ENCODE measurements around the gene SRRM4. TPM values are rescaled to one million over a fixed set of nuclear protein-coding genes. Genes with fewer than 3 reads are reported as not detected.

The SRRM4 gene
- total RNA-seq, 1 experiment from 2014 or later = 1.4 TPM

GRCh38 chr12:119168721-119169120 lies 187.4 kb downstream of the SRRM4 start:
- Histone ChIP-seq H3K27me3 (ENCODE audit: insufficient read depth, low read length) (no peaks in the 10 kb centered on the region), H3K14ac (ENCODE audit: insufficient read depth, low read length) (no peak overlapping the region), H3K27ac (ENCODE audit: insufficient read length, low read depth, low read length) (no peak overlapping the region), H3K18ac (ENCODE audit: insufficient read length, low read depth, low read length) (no peak overlapping the region), H2BK15ac (ENCODE audit: low read depth, low read length) (no peak overlapping the region), H2AK5ac (ENCODE audit: insufficient read length, low read length) (no peak overlapping the region), H4K20me1 (ENCODE audit: control insufficient read depth, insufficient read depth, insufficient read length) (no peaks in the 10 kb centered on the region), H2BK12ac (ENCODE audit: insufficient read length, low read depth, low read length) (no peak overlapping the region), H3K56ac (ENCODE audit: insufficient read length, low read depth, low read length) (no peak overlapping the region), H3K23me2 (ENCODE audit: insufficient read length, low read depth, low read length, poor library complexity, severe bottlenecking) (no peaks in the 10 kb centered on the region), H4K8ac (replicated peaks; ENCODE audit: insufficient read length, low read depth, low read length) (no peak overlapping the region), H2BK20ac (ENCODE audit: low read depth, low read length, poor library complexity, severe bottlenecking) (no peak overlapping the region), H4K5ac (ENCODE audit: insufficient read length, low read depth, low read length) (no peak overlapping the region), H3K9me3 (ENCODE audit: control insufficient read depth, low read depth, low read length) (no peaks in the 10 kb centered on the region), H3T11ph (ENCODE audit: low read length) (no peak overlapping the region), H3K9ac (ENCODE audit: extremely low read depth, insufficient read length, low read length) (no peak overlapping the region), H2BK5ac (ENCODE audit: insufficient read length, low read length) (no peak overlapping the region), H2BK120ac (ENCODE audit: low read depth, low read length, poor library complexity, severe bottlenecking) (no peak overlapping the region), H3K4me2 (ENCODE audit: insufficient read depth, insufficient read length, low read length) (no peak overlapping the region), H3K79me1 (ENCODE audit: insufficient read depth, low read depth, low read length, poor library complexity, severe bottlenecking) (no peaks in the 10 kb centered on the region), H3K4me1 (ENCODE audit: insufficient read depth, low read length) (peaks cover 4% of the 10 kb centered on the region; the same call in 1 of the 2 replicates), H3K23ac (ENCODE audit: insufficient read length, low read depth, low read length) (no peak overlapping the region), H3K79me2 (ENCODE audit: insufficient read depth, low read length) (no peaks in the 10 kb centered on the region), H4K91ac (ENCODE audit: insufficient read length, low read depth, low read length) (no peak overlapping the region), H3K4ac (ENCODE audit: low read depth, low read length) (no peak overlapping the region), H2AFZ (ENCODE audit: low read length) (no peak overlapping the region)
- Mint-ChIP-seq H3K9me3 (peaks cover 0 to 2% of the 10 kb centered on the region in 2 experiments; a peak in 1 of 5 replicates), H3K36me3 (ENCODE audit: insufficient read depth in 1 of 3, low read depth in 3 of 3) (peaks cover 3 to 8% (median 3%) of the 10 kb centered on the region in 3 experiments; a peak in 2 of 7 replicates), H3K27me3 (ENCODE audit: low read depth) (peaks cover 20% of the 10 kb centered on the region), H3K4me3 (no peak overlapping the region), H3K27ac (no peak overlapping the region), H3K4me1 (peaks cover 25 to 33% of the 10 kb centered on the region in 2 experiments)
- no peak for TF ChIP-seq CTCF (conservative IDR thresholded peaks at IDR 0.05)
- no CpG with 5 or more reads among the region's 3 CpGs for WGBS (ENCODE audit: extremely low coverage, insufficient read length, low lambda C conversion rate)
- no peak for DNase-seq

Measured in H9 (cell line).